ENCODE data around the gene MRGPRD. TPM values are rescaled to one million over a fixed set of nuclear protein-coding genes. Genes with fewer than 3 reads are reported as not detected.

Gene MRGPRD
- total RNA-seq, 1 donor from 2014 or later: not detected

- no peak for DNase-seq (ENCODE audit: low read depth)
- H3K27me3 ChIP-seq (ENCODE audit: insufficient read depth, low read length): peaks cover 20% of the 10 kb centered on the region
- TF ChIP-seq CTCF (IDR thresholded peaks at IDR 0.05; ENCODE audit: insufficient read depth, low read depth, low read length) (no peak), EZH2 (IDR thresholded peaks at IDR 0.05; ENCODE audit: insufficient read depth, low read length) (no peak)
Observed at GRCh38 chr11:68993546-68993945, 12.8 kb upstream of the MRGPRD start.

DNA sequence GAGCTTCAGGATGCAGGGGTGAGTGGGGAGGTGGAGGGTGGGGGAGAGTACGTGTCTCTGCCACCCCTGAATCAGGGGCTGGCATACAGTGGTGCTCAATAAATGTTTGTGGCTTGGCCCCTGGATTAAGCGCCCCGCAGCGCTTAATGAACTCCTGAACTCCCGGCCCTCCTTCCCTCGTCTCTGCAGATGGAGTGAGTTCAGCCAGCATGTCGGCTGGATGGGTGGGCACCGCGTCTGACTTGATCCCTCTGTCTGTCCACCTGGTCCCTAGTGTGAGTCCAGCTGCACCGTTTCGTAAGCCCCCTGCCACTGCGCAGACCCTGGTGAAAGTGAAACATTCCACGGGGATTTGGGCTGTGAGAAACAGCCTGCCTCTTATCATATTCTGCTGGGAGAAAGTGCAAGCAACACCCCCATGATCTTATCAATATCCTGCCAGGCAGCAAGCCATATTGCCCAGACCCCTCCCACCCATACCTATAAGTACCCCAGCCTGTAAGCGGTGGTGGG, 12.0 kb upstream of the MRGPRD start:
- DNase-seq (ENCODE audit: low read depth) (no peak), FAIRE-seq (no peak)
- H3K9me3 ChIP-seq (ENCODE audit: insufficient read depth, low read depth, low read length): no peaks in the 10 kb centered on the region
- no peak overlapping the region for H3K4me2 ChIP-seq (ENCODE audit: low read length)
- H3K36me3 ChIP-seq (ENCODE audit: insufficient read depth, low read length): no peaks in the 10 kb centered on the region
- Mint-ChIP-seq H3K36me3 (ENCODE audit: low read depth, unreplicated experiment) (no peaks in the 10 kb centered on the region), H3K27me3 (ENCODE audit: low read depth, unreplicated experiment) (peaks cover 38% of the 10 kb centered on the region), H3K9me3 (ENCODE audit: unreplicated experiment) (no peaks in the 10 kb centered on the region), H3K4me1 (ENCODE audit: low read depth, unreplicated experiment) (no peaks in the 10 kb centered on the region), H3K27ac (ENCODE audit: unreplicated experiment) (no peak overlapping the region), H3K4me3 (ENCODE audit: unreplicated experiment) (no peak overlapping the region)
- no peaks in the 10 kb centered on the region for H3K79me2 ChIP-seq (ENCODE audit: insufficient read depth, low read length)
- no peaks in the 10 kb centered on the region for H3K4me1 ChIP-seq (ENCODE audit: insufficient read depth, low read length)
- H3K27ac ChIP-seq (ENCODE audit: low read depth, low read length): no peak overlapping the region
- H2AFZ ChIP-seq (ENCODE audit: low read depth, low read length): no peak overlapping the region
- TF ChIP-seq EZH2 (IDR thresholded peaks at IDR 0.05; ENCODE audit: insufficient read depth, low read length) (no peak), CTCF (IDR thresholded peaks at IDR 0.05; ENCODE audit: insufficient read depth, low read depth, low read length) (no peak)
- peaks cover 20% of the 10 kb centered on the region for H3K27me3 ChIP-seq (ENCODE audit: insufficient read depth, low read length)
- no peak overlapping the region for H3K9ac ChIP-seq (ENCODE audit: low read length)
- no peaks in the 10 kb centered on the region for H4K20me1 ChIP-seq (ENCODE audit: insufficient read depth, low read length)
- H3K4me3 ChIP-seq (ENCODE audit: insufficient read depth, low read depth, low read length): no peak overlapping the region

More at GRCh38 chr11:68993546-68993945, 12.8 kb upstream of the MRGPRD start:
- no peak overlapping the region for H3K9ac ChIP-seq (ENCODE audit: low read length)
- no peak overlapping the region for H3K4me3 Mint-ChIP-seq (ENCODE audit: unreplicated experiment)
- H3K36me3 ChIP-seq (ENCODE audit: insufficient read depth, low read length): no peaks in the 10 kb centered on the region
- peaks cover 36% of the 10 kb centered on the region for H3K27me3 Mint-ChIP-seq (ENCODE audit: low read depth, unreplicated experiment)
- no peak overlapping the region for H3K4me3 ChIP-seq (ENCODE audit: insufficient read depth, low read depth, low read length)
- no peak overlapping the region for H2AFZ ChIP-seq (ENCODE audit: low read depth, low read length)
- H3K4me2 ChIP-seq (ENCODE audit: low read length): no peak overlapping the region
- no peaks in the 10 kb centered on the region for H3K36me3 Mint-ChIP-seq (ENCODE audit: low read depth, unreplicated experiment)
- no peaks in the 10 kb centered on the region for H3K79me2 ChIP-seq (ENCODE audit: insufficient read depth, low read length)
- H3K9me3 Mint-ChIP-seq (ENCODE audit: unreplicated experiment): no peaks in the 10 kb centered on the region
- H3K9me3 ChIP-seq (ENCODE audit: insufficient read depth, low read depth, low read length): no peaks in the 10 kb centered on the region
- H3K4me1 Mint-ChIP-seq (ENCODE audit: low read depth, unreplicated experiment): peaks cover 1% of the 10 kb centered on the region
- no peak overlapping the region for H3K27ac ChIP-seq (ENCODE audit: low read depth, low read length)
- no peaks in the 10 kb centered on the region for H4K20me1 ChIP-seq (ENCODE audit: insufficient read depth, low read length)
- no peak for FAIRE-seq
- no peak overlapping the region for H3K27ac Mint-ChIP-seq (ENCODE audit: unreplicated experiment)
- no peaks in the 10 kb centered on the region for H3K4me1 ChIP-seq (ENCODE audit: insufficient read depth, low read length)

DNA sequence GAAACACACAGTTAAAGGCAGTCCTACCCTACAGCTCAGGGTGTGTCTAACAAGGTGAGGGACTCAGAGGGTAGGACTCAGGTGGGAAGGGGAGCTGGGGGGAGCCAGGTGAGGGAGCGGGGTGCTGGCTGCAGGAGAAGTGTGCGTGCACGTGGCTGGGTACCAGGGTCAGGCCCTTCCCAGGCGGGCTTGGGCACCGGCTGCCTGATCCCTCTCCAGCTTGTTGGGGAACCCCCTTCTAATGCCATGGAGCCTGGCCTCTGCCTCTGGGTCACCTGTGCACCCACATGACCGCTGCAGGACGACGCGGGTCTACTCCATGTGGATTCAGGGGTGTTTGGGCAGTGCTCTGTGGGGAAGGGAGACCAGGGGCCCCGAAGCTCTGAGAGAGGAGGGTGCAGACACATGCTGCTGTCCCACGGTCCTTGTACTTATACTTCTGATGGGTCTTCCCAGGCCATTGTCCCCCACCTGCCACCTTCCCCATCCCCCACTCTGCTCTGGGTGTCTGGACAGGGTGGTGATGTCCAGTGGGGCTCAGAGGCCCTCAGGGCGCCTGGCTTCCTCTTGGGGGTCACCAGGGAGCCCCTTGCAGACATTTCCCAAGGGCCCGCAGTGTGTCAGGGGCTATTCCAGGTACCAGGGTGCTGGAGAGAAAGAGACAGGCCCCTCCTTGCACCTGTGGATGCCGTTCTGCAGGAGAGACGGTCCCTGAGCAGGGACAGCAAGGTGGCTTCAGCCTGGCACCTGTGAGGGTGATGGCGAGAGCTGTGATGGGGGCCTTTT, 10.4 kb upstream of the MRGPRD start:
- Mint-ChIP-seq H3K9me3 (ENCODE audit: unreplicated experiment) (peaks cover 7% of the 10 kb centered on the region), H3K27me3 (ENCODE audit: low read depth, unreplicated experiment) (peaks cover 34% of the 10 kb centered on the region), H3K27ac (ENCODE audit: unreplicated experiment) (no peak overlapping the region), H3K4me3 (ENCODE audit: unreplicated experiment) (no peak overlapping the region), H3K36me3 (ENCODE audit: low read depth, unreplicated experiment) (no peaks in the 10 kb centered on the region), H3K4me1 (ENCODE audit: low read depth, unreplicated experiment) (no peaks in the 10 kb centered on the region)
- H3K4me3 ChIP-seq (ENCODE audit: insufficient read depth, low read depth, low read length): no peak overlapping the region
- no peaks in the 10 kb centered on the region for H3K36me3 ChIP-seq (ENCODE audit: insufficient read depth, low read length)
- H3K79me2 ChIP-seq (ENCODE audit: insufficient read depth, low read length): no peaks in the 10 kb centered on the region
- no peaks in the 10 kb centered on the region for H4K20me1 ChIP-seq (ENCODE audit: insufficient read depth, low read length)
- no peaks in the 10 kb centered on the region for H3K4me1 ChIP-seq (ENCODE audit: insufficient read depth, low read length)
- peaks cover 20% of the 10 kb centered on the region for H3K27me3 ChIP-seq (ENCODE audit: insufficient read depth, low read length)
- no peak overlapping the region for H3K27ac ChIP-seq (ENCODE audit: low read depth, low read length)
- DNase-seq (ENCODE audit: low read depth): no peak
- H2AFZ ChIP-seq (ENCODE audit: low read depth, low read length): no peak overlapping the region
- TF ChIP-seq CTCF (IDR thresholded peaks at IDR 0.05; ENCODE audit: insufficient read depth, low read depth, low read length) (no peak), EZH2 (IDR thresholded peaks at IDR 0.05; ENCODE audit: insufficient read depth, low read length) (no peak)
- no peaks in the 10 kb centered on the region for H3K9me3 ChIP-seq (ENCODE audit: insufficient read depth, low read depth, low read length)
- H3K4me2 ChIP-seq (ENCODE audit: low read length): no peak overlapping the region
- H3K9ac ChIP-seq (ENCODE audit: low read length): no peak overlapping the region
- FAIRE-seq: no peak
